ENCODE measurements around the gene CBR3.

CBR3 gene

GRCh38 chr21:36185523-36185922 is 50.6 kb downstream of the CBR3 start:
- peak in 2 of 4 experiments; percentile 56 to 63 for DNase-seq

DNA sequence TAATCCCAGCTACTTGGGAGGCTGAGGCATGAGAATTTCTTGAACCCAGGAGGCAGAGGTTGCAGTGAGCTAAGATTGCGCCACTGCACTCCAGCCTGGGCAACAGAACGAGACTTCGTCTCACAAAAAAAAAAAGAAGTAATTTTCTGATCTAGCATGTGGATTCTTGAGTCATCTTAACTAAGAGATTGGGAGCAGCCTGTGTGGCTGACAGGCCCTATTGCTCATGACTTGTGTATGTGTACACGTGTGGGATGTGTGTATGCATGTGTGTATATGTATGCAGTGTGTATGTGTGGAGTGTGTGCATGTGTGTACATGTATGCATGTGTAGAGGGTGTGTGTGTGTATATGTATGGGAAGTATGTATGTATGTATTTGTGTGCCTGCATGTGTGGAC is 51.2 kb downstream of the CBR3 start:
- DNase-seq = peak; percentile 51 to 77 (median 65)

DNA sequence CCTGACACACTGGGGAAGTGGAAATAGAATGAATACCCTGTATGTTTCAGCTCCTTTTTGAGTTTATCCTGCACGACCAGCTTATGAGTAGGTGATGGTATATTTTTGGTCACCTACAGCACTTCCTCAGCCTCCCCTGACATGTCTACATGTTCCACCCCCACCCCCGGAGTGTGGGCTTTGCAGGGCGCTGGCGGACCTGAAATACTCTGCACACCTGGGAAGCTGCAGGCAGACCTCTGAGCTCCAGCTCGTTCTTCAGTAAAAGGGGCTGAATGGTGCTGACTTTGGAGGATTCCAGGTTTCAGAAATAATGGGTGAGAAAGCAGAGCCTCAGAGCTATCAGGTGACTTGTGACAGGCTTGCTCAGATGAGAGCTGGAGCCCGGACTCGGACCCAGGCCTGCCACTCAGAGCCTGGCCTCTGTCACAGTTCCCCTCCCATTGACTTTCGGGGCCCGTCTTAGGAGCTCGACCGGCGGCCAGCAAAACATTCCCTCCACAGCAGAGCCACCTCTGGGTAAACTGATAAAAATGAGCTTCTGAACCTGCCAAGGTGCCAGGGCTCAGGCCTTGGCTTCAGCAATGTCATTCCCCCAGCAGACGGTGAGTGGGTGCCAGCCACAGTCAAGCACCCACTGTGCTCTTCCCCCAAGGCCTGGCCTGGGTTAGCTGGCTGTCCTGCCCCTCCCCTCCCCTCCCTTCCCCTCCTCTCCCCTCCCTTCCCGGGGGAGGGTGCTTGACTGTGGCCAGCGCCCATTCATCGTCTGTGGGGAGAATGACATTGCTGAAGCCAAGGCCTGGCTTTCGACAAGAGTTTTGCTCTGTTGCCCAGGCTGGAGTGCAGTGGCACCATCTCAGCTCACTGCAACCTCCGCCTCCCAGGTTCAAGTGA is 51.9 kb downstream of the CBR3 start:
- peak in 2 of 4 experiments; percentile 22 to 62 for DNase-seq

DNA sequence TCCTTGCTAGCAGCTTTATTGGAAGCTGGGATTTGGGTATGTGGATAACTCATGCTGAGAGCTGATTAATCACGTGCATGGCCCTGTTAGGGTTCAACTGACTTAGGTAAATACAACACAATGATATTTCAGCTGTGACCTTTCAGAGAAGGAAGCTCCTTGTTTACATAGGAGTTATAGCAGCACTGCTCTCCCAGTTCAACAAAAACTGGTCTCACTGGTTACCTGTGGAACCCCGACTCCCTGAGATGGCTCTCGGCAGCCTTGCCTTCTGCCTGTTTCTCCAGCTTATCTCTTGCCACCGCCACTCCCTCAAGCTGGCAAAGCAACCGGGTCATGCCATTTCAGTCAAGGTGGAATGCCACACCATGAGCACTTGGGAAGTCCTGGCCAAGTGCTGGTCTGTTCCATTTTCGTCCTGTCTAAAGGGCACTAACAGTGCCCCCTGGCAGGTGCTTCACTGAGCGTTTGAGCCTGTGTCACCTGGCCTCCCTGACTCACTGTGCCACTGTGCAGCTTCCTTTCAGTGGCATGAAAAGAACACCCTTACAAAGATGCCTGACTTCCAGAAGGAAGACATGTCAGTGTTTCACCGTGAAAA is 53.3 kb downstream of the CBR3 start:
- no peak for DNase-seq

- peak in 3 of 4 experiments; percentile 42 to 69 (median 59) for DNase-seq
These were observed 54.1 kb downstream of the CBR3 start for GRCh38 chr21:36188937-36189336.

- no peak for DNase-seq
These were observed 55.9 kb downstream of the CBR3 start for GRCh38 chr21:36190736-36191135.

DNA sequence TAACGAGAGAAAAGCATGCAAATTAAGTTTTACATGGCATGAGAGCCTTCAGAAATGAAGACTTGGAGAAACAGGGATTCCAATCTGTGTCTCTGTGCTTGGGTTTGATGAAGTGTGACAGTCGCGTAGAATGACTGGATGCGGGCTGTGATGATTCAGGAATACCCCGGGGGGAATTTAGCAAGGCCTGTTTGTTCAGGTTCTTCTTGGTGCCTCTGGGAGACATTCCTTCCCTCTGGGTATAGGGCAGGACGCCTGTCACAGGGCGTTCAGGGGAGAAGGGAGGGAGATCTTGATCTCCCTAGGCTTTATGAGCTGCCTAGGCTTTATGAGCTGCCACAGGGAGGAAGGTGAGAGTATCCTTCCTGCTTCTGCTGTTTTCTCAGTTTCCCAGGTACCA is 58.3 kb downstream of the CBR3 start:
- DNase-seq = no peak

- DNase-seq = no peak
These were observed 59.1 kb downstream of the CBR3 start for GRCh38 chr21:36194024-36194423.

- no peak for DNase-seq
These were observed 60.7 kb downstream of the CBR3 start for GRCh38 chr21:36195613-36196012.
